HK-2 (cell line): ENCODE measurements around the gene AFAP1L2.

ENCODE experiments used
- DNase-seq: peaks from one replicate; pipeline ENCODE4 v3.0.0-alpha.2; 2018; ENCODE audit not compliant: unreplicated experiment

Gene AFAP1L2

DNA sequence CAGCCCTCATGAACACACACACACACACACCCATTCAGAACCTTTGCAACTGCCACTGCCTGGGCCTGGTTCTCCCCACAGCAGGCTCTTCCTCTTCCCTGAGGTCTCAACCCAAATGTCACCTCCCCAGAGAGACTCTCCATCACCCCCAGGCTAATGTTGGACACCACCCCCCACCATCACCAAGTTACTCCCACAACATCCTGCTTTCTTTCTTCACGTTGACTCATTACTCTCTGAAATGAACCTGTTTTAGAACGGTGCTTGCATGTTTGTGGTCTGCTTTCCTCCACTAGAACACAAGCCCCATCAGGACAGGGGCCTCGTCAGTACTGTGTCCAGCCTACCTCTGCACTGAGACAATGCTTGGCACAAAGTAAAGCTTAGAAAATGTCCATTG is 16.0 kb downstream of the AFAP1L2 start:
- DNase-seq = no peak

DNA sequence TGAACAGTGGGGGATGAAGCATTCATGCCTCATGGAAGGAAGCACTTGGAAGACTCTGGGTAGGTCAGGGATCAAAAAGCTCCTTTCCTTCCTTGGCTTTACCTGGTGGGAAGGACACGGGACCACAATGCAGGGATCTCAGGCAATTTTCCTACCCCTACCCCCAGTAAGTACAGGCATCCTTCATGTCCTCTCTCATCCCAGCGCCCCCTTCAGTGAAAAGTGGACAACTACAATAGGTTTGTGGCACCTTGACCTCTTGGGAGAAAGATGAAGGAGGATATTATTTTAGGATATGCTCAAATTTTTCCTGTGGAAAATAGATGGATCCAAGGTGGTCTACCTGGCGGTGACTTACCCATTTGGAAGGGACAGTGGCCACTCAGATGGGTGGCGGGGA is 16.5 kb downstream of the AFAP1L2 start:
- DNase-seq = no peak

DNA sequence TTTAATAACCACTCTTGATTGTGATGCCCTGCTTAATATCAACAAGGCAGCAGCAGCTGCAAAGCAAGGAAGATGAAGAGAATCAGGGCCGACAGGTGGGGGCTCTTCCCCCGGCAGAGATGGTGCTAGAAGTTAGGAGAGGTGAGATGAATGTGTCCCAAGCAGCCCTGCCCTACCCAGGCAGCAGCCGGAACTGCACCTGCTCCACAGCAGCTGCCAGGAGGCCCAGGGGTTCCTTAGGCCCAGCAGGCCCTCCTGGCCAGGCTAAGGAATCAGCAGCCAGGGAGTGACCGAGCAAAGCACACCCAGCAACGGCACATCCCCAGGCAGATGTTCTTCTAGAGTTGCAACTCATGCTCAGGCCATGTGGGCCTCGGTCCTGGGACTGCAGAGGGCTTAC is 17.9 kb downstream of the AFAP1L2 start:
- DNase-seq = no peak

DNA sequence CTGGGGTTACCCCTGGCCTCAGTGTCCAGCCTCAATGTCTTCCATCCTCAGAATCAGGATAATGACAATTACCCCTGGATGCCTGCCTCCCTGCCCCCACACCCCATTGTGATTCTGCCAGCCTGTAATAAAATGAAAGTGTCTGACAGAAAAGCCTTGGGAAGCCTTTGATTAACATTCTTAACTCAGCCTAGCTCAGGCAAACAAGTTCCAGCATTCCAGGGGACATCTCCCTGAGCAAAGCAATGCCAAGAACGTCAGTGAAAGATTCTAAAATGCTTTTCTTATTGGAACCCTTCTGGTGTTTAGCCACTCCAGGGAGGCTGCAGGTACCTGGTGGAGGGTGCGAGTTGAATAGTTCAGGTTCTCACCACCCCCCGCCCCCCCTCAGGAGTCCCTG is 18.7 kb downstream of the AFAP1L2 start:
- DNase-seq = no peak

DNA sequence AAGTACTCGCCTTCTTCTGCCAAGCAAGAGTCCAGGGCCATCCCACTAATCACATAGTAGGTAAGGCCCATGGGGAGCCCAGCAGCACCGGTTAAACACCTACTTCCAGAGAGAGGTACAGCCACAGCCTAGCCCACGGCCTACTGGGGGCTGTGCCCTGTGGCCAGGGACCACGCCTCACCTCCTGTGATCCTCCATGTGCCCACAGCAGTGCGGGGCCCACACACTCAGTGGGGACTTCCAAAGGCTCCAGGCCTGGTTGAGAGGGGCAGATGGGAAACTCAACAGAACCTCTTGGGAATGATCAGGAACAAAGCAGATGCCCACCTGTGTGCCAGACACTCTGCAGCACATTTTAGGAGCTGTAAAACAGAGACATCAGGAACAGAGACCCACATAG is 19.7 kb downstream of the AFAP1L2 start:
- no peak for DNase-seq

DNA sequence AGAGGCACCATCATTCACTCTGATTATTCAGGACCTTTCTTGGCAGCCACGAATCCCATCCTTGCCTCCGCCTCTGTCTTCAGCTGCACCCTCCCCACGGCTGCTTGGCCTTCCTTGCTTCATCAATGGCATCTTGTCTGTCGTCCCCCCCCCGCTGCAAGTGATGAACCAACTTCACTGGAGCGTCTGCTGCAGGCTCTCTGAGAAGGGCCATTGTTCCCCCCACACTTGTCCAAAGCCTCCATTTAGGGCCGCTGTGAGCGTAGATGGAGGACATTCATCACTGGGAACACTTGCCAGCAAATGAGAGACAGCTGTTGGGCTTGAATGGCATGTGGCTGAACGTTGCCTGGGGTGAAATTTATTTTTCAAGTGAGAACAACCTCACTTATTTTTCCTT is 20.1 kb downstream of the AFAP1L2 start:
- DNase-seq = no peak

DNA sequence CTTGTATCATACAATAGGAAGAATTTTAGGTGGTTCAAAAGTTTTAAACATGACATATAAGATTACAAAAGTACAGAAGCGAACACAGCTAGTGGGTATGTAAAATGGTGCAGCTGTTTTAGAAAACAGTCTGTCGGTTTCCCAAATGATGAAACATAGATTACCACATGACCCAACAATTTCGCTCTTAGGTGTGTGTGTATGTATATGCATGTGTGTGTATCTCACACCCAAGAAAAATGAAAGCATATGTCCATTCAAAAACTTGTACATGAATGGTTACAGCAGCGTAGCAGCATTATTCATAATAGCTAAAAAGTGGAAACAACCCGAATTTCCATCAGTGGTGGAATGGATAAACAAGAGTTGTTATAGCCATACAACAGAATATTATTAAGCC is 23.5 kb downstream of the AFAP1L2 start:
- DNase-seq = no peak

DNA sequence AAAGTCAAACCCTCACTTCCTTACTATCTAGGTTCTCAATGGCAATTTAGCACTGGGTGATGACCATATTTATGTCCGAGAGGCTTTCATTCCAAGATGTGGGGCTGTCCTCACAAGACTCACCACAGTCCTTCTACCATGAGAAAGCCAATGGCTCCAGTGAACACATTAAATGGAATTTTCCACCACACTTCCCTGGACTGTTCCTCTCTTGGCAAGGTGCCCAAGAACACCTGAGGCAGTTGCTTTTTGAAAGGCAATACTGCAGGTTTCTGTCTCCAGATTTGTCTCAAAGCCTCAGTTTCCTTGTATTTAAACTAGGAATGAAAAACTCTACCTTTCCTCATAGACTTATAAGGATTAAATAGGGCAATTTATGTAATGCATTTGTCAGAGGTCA is 24.2 kb downstream of the AFAP1L2 start:
- DNase-seq = no peak

DNA sequence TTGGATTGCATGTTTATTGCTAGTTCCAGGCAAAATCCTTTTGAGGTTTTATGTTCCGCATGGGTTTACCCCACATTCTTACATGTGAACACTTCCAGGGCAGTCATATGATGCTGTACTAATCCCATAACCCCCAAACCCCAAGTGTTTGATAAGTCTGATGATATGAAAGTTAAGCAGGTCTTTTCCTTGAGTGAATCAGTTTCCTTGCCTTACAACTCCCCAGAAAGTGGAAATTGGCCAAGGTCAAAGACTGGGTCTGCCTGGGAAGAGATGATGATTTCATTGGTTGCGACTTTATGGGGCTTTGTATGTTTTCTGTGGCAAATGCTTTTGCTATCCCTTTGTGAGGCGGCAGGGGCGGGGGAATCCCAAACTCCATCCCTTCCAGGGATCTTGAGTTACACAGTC is 24.7 kb downstream of the AFAP1L2 start:
- no peak for DNase-seq

DNA sequence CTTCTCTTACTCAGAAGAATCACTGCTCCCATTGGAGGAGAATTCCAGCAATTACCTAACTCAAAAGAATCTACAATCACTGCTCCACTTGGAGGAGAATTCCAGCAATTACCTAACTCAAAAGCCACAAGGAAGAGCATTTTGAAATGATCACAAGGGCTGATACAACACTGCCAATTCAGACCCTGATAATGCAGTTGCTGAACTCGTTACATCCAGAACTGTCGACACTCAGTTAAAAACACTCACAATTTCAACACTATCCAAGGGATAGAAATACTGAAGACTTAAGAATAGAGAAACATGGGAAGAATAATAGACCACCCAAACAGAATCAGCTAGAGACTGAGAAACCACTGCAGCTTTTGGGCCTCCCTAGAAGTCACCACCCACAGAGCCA is 27.8 kb downstream of the AFAP1L2 start:
- no peak for DNase-seq

DNA sequence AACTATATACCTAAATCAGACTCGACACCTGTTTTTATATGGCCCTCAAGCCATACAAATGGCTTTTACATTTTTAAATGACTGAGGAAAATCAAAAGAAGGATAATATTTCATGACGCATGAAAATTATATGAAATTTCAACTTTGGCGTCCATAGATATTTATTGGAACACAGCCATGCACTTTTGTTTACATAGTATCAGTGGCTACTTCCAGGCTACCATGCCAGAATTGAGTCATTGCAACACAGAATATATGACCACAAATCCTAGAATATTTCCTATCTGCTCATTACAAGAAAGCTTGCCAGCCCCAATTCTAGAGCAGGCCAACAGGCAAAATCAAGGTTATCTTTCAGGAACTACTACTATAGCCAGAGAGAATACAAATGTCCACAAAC is 29.3 kb downstream of the AFAP1L2 start:
- DNase-seq = no peak

DNA sequence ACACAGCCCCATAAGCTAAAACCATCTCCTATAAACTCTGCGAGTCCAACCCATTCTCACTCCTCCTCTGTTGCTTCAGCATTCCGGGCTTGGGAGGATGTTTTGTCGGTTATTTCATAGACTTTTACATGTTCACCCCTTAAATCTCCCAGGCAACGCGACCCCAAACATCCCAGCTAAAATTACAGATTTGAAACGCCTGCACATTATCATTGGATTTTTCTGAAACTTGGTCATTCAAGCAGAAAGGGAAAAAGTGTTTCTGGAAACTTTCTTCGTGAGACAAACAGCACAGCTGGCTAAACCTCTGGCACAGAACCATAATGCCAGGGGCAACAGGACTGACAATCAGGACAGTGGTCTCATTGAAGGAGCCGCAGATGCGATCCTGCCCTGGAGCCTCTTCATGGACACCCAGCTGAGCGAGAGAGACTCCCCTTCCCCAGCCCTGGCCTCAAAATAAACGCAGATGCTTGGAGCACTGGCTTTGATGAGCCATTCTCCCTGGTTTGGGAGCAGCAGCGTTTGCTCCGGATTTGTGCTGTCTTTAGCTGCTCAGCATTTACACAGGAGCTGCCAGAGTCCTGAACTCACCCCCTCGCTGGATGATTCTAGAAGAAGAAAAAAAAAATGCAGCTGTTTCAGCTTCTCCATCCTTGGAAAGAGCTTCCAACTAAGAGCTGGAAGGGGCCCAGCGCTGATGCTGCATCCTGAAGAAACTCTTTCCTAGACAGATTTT is 30.1 kb downstream of the AFAP1L2 start:
- no peak for DNase-seq

DNA sequence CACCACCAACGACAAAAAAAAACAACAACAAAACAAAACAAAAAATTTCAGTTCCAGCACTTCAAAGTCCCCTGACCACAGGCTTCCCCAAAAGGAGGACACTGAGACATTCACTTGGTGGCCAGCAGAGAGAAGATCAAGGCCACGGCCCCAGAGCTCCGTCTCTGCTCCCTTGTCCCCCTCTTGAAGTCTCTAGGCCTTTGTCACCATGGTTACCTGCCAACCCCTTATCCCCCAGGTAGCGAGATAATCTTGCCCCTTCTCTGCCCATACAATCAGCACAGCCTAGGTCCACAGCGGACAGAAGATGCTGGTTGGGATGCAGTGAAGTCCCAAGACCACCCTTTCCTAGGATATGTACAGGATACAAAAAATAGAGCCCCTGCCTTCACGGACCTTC is 30.7 kb downstream of the AFAP1L2 start:
- DNase-seq = no peak

DNA sequence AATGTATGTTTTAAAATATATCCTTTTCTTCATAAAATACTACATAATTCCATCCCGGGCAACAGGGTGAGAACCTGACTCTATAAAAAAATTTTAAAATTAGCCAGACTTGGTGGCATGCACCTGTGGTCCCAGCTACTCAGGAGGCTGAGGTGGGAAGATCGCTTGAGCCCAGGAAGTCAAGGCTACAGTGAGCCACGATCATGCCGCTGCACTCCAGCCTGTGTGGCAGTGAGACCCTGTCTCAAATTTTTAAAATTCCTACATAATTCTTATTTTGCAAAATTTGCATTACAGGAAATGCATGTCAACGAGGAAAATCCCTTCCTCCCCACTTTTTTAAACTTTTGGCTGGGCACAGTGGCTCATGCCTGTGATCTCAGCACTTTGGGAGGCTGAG is 31.3 kb downstream of the AFAP1L2 start:
- no peak for DNase-seq

DNA sequence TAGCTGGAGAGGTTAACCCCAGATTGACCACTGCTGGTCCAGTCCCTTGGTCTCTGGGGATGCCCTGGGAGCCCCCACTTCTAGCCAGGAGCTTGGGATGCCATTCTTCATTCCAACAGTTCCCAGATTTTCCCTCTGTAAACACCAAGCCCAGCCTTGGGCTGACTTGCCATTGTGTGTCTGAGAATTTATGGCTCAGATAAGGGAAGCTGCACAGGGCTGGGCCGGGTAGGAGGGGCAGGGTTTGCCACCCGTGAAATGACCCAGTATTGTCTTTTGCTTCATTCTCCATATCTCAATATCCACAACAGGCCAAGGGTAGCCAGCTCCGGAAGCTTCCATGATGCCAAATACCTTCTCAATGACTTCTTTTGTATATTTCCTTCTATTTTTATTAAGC is 32.1 kb downstream of the AFAP1L2 start:
- DNase-seq = no peak

DNA sequence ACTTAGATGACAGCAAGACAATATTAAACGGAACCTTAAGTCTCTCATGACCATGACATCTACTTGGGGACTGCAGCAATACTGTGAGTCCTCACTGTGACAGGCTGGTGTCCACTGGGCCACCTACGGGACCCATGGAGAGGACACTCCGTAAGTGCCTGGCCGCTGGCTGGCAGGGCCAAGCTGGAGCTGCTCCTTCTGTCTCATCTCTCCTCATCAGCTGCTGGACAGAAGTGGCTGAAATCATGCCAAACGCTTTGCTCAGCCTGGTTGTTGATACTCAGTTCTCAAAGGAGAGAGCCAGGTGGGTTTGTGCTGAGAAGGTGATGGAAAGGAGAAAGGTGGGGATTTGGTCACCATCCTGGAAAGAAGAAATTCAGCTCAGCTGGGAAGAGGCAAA is 33.3 kb downstream of the AFAP1L2 start:
- no peak for DNase-seq

DNA sequence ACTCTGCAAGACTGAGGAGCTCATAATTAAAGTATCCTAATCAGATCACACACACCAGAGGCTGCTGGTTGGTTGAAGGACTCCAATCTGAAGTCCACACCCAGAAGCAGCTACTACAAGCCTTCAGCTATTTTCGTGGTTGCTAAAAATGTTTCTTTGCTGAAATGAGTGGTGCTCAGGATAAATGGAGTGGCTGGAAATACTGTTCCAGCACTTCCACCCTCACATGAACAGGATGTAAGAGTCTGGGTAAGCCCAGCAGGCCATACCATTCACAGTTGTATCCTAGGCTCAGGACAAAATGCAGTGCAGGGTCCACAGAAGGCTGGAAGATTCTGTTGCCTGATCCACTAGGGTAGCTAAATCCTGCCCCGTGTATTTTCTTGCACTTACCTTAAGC is 34.1 kb downstream of the AFAP1L2 start:
- DNase-seq = no peak

DNA sequence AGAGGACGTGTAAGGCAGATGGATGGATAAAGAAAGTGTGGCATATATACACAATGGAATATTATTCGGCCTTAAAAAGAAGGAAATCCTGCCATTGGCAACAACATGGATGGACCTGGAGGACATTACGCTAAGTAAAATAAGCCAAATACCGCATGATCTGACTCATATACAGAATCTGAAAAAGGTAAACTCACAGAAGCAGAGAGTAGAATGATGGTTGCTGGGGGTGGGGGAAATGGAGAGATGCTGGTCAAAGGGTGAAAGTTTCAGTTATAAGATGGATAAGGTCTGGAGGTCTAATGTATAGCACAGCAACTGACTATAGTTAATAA is 36.3 kb downstream of the AFAP1L2 start:
- DNase-seq = no peak

DNA sequence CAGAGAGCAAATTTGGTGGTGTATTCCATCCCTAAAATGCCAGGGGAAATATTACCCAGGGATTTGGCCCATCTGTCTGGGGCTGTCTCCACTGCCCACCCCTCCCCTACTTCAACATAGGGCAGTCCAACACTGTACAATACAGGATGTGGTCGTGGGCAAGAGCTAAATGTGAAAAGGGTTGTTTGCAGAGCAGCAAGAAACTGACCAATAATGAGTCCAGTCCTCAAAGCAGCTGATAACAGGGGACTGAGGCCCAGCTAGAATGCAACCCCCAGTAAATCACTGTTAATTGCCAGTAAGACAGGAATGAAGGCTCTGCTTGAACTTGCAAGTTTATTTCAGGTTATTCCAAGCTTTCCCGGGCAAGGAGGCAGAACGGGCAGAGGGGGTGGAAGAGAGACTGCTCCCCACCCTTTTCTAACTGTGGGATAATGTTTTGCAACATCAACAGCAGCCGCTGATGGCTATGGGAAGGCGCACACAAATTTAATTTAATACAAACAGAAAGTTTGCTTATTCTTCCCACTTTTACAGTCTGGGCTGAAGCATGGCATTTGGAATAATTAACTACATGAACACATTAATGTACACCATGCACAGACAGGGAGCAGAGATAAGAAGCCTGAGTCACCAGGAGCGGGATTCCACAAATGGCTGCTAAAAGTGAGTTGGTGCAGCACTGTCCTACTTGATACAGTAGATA is 36.8 kb downstream of the AFAP1L2 start:
- DNase-seq = peak; percentile 50

DNA sequence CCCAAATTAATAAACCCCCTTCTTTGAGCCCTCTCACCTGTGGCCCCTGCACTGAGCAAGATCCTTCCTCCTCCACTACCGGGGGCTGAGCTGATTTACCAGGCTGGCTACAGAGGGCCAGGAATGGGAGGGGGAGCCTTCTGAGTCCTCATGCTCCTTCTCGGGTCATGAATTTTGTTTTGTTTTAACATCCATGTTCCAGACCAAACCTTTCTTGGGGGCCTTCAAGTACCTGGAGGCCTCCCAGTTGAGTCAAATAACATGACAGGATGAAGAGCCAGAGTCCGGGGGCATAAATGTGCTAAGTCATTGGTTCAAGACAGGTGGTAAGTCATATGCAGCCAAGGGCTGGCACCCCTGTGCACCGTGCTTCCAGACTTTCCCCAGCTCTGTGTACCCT is 39.6 kb downstream of the AFAP1L2 start:
- DNase-seq = no peak

DNA sequence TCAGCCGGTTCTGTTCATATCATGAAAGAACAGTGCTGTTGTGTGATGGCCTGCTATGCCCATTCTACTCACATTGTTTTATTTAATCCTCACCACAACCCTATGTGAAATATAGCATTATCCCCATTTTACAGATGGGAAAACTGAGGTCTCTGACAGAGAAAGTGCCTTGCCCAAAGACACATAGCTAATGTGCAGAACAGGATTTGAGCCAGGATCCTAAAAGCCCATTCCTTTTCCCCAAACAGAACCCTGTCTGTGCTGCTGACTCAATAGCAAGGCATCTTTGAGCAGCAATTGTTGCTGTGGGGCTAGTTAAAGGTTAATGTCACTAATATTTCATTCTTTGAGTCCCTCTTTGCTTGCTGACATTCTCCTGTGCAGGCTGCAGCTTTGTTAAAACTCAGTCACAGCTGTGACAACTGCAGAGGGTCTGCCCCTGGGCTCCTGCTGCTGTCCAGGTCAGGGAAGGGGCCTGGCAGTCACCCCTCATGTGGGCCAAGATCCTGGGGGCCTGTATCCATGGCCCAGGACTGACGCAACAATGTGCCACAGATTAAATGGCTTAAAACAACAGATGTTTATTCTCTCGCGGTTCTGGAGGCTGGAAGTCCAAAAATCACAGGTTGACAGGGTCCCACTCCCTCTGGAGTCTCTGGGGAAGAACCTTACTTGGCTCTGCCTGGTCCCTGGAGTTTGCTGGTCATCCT is 40.4 kb downstream of the AFAP1L2 start:
- peak; percentile 41 for DNase-seq

DNA sequence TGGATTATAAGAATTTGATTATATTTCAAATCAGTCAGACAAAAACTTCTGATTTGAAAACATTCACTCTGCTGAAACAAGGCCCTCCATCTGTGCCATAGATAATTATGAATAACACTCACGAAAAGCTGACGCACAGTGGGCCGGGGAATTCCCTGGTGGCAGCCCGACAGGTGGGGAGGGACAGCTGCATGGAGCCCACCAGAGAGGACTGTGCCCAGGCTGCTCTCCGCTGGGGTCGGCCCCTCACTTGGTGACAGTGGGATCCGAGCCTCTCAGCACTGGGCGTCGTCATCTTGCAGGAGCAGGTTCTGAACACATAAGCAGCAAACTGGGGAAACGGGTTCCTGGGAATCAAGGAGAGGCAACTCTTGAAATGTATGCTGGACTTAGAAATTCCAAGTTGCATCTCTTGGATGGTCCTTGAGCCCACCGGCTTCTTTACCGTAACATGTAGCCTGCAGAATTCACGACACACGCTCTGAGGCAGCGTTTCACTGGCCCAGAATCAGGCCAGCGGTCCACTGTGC is 41.4 kb downstream of the AFAP1L2 start:
- DNase-seq = no peak

DNA sequence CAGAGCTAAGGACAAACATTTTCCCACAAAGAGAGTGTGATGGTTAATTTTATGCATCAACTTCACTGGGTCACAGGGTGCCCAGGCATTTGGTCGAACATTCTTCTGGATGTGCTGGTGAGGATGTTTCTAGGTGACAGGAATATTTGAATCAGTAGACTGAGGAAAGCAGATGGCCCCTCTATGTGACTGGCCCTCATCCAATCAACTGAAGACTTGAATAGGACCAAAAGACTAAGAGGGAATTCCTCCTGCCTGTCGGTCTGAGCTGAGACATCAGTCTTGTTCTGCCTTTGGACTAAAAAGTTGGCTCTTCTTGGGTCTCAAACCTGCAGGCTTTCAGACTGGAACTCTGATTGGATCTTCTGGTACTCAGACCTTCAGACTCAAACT is 44.4 kb downstream of the AFAP1L2 start:
- no peak for DNase-seq
